ENCODE measurements around the gene DISC1. TPM values are rescaled to one million over a fixed set of nuclear protein-coding genes. Genes with fewer than 3 reads are reported as not detected.

Gene DISC1
- total RNA-seq, 1 donor from 2014 or later, result 5.2 TPM

DNA sequence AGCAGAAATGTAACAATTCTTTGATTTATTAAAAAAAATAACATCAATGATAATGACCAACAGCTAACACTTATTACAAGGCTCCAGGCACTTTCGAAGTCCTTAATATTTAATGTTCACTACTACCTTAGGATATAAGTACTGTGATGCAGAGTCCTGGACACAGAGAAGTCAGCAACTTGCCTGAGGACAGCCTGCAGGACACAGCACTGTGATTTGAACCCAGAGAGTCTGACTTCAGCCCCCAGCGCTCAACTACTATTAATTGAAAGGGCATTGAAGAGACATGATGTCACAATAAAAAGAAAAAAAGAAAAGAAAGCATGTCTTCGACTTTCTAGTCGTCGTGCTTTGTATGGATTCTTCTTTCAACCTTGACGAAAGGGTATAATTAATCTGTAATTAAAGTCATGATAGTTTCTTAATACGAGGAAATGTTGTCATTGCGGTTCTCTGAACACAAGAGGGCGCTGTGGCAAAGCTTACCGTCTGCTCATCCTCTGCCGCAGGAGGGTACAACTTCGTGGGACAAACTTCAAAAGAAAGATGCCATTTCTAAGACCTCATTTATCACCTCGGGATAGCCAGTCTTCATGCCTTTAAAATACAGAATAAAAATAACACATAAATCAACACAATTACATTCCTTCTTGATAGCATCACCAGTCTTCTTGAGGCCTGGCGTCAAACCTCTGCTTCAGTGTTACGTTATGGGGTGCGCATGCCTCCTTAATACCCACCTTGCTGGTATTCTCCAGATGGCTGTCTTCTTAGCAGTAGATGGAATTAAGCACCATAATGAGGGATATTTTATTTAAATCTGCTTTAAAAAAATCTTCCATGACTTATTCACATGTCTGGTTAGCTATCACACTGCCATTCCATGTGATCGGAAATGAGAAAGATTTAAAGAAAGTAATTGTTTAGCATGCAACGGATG is 240.1 kb downstream of the DISC1 start:
- peak; percentile 47 for DNase-seq (ENCODE audit: low spot score, unreplicated experiment)
- Mint-ChIP-seq H3K27me3 (peaks cover 18% of the 10 kb centered on the region), H3K4me3 (ENCODE audit: low read depth) (no peak overlapping the region), H3K27ac (no peak overlapping the region), H3K4me1 (ENCODE audit: low read depth) (no peaks in the 10 kb centered on the region), H3K36me3 (ENCODE audit: insufficient read depth) (no peaks in the 10 kb centered on the region), H3K9me3 (ENCODE audit: low read depth) (no peaks in the 10 kb centered on the region)
- TF ChIP-seq, protein P1, sequence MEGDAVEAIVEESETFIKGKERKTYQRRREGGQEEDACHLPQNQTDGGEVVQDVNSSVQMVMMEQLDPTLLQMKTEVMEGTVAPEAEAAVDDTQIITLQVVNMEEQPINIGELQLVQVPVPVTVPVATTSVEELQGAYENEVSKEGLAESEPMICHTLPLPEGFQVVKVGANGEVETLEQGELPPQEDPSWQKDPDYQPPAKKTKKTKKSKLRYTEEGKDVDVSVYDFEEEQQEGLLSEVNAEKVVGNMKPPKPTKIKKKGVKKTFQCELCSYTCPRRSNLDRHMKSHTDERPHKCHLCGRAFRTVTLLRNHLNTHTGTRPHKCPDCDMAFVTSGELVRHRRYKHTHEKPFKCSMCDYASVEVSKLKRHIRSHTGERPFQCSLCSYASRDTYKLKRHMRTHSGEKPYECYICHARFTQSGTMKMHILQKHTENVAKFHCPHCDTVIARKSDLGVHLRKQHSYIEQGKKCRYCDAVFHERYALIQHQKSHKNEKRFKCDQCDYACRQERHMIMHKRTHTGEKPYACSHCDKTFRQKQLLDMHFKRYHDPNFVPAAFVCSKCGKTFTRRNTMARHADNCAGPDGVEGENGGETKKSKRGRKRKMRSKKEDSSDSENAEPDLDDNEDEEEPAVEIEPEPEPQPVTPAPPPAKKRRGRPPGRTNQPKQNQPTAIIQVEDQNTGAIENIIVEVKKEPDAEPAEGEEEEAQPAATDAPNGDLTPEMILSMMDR (IDR thresholded peaks at IDR 0.05; ENCODE audit: unreplicated experiment), result peak; percentile 86

- no peak overlapping the region for H3K27ac Mint-ChIP-seq
- no peaks in the 10 kb centered on the region for H3K9me3 Mint-ChIP-seq (ENCODE audit: low read depth)
- TF ChIP-seq, protein P1 (IDR thresholded peaks at IDR 0.05; ENCODE audit: unreplicated experiment), result no peak
- H3K4me1 Mint-ChIP-seq (ENCODE audit: low read depth), result peaks cover 4% of the 10 kb centered on the region
- no peak for DNase-seq (ENCODE audit: low spot score, unreplicated experiment)
- H3K4me3 Mint-ChIP-seq (ENCODE audit: low read depth), result no peak overlapping the region
- peaks cover 18% of the 10 kb centered on the region for H3K27me3 Mint-ChIP-seq
- no peaks in the 10 kb centered on the region for H3K36me3 Mint-ChIP-seq (ENCODE audit: insufficient read depth)
These were observed 241.0 kb downstream of the DISC1 start for GRCh38 chr1:231867607-231868006.

DNA sequence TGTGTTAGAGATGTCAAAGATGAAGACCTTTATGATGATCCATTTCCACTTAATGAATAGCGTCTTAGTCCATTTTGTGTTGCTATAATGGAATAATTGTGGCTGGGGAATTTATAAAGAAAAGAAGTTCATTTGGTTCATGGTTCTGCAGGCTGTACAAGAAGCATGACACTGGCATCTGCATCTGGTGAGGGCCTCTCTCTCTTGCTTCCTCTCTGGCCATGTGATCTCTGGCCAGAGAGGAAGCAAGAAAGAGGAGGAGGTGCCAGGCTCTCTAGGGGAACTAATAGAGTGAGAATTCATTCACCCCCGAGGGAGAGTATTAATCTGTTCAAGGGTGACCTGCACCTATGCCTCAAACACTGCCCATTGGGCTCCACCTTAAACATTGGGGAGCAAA is 242.8 kb downstream of the DISC1 start:
- peaks cover 4% of the 10 kb centered on the region for H3K4me1 Mint-ChIP-seq (ENCODE audit: low read depth)
- no peak overlapping the region for H3K27ac Mint-ChIP-seq

DNA sequence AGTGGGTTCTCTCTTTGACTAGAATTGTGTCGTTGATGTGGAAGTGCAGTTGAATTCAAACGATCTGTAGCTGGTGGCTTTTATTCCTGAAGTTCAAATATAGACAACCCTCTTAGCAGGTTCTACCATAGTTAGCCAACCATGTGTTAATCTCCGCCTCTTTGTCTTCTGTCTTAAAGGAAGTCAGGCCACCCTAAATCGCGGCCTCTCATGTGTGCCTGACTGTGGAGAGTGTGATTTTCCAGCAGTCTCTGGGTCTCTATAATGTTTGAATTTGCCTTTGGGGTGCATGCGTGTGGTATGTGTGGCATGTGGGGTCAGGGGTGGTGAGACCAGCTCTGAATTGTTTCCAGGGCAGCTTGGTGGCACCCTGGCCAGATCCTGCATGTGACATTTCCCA is 244.9 kb downstream of the DISC1 start:
- TF ChIP-seq, protein P1 (IDR thresholded peaks at IDR 0.05; ENCODE audit: unreplicated experiment), result no peak
- Mint-ChIP-seq H3K9me3 (ENCODE audit: low read depth) (peaks cover 8% of the 10 kb centered on the region), H3K27me3 (peaks cover 18% of the 10 kb centered on the region), H3K4me1 (ENCODE audit: low read depth) (peaks cover 4% of the 10 kb centered on the region), H3K27ac (no peak overlapping the region), H3K4me3 (ENCODE audit: low read depth) (no peak overlapping the region), H3K36me3 (ENCODE audit: insufficient read depth) (no peaks in the 10 kb centered on the region)
- no peak for DNase-seq (ENCODE audit: low spot score, unreplicated experiment)

More for the DNA sequence above, 242.8 kb downstream of the DISC1 start:
- H3K4me3 Mint-ChIP-seq (ENCODE audit: low read depth), result no peak overlapping the region
- no peaks in the 10 kb centered on the region for H3K36me3 Mint-ChIP-seq (ENCODE audit: insufficient read depth)
- peaks cover 18% of the 10 kb centered on the region for H3K27me3 Mint-ChIP-seq
- DNase-seq (ENCODE audit: low spot score, unreplicated experiment), result no peak
- TF ChIP-seq, protein P1 (IDR thresholded peaks at IDR 0.05; ENCODE audit: unreplicated experiment), result no peak
- no peaks in the 10 kb centered on the region for H3K9me3 Mint-ChIP-seq (ENCODE audit: low read depth)

GRCh38 chr1:231871878-231872277 is 245.3 kb downstream of the DISC1 start:
- Mint-ChIP-seq H3K36me3 (ENCODE audit: insufficient read depth) (no peaks in the 10 kb centered on the region), H3K4me1 (ENCODE audit: low read depth) (peaks cover 4% of the 10 kb centered on the region), H3K27me3 (peaks cover 15% of the 10 kb centered on the region), H3K27ac (no peak overlapping the region), H3K9me3 (ENCODE audit: low read depth) (peaks cover 8% of the 10 kb centered on the region), H3K4me3 (ENCODE audit: low read depth) (no peak overlapping the region)
- TF ChIP-seq, protein P1 (IDR thresholded peaks at IDR 0.05; ENCODE audit: unreplicated experiment), result no peak
- DNase-seq (ENCODE audit: low spot score, unreplicated experiment), result no peak

Data from progenitor cell of endocrine pancreas (in vitro differentiated cells).